Type B pancreatic cell (in vitro differentiated cells): ENCODE data around the gene SGPL1. TPM values are rescaled to one million over a fixed set of nuclear protein-coding genes. Genes with fewer than 3 reads are reported as not detected.
"Not testable (repeated sequence)": the region's sequence is repeated elsewhere in the genome, so short reads cannot be mapped to it uniquely, and the experiment has no call there.

Source experiments
- DNase-seq: peaks from one replicate; pipeline ENCODE4 v3.0.0; 2021; ENCODE audit warnings: mixed read lengths; ENCODE audit not compliant: unreplicated experiment; ENCODE audit errors: extremely low spot score
- H3K27ac Mint-ChIP-seq: 2 replicates; pipeline ENCODE4 v1.8.0; 2021; ENCODE audit warnings: mild to moderate bottlenecking, mixed read lengths
- H3K27me3 Mint-ChIP-seq: 2 replicates; pipeline ENCODE4 v1.8.0; 2021; ENCODE audit warnings: mixed read lengths
- H3K36me3 Mint-ChIP-seq: 2 replicates; pipeline ENCODE4 v1.8.0; 2021; ENCODE audit warnings: mixed read lengths
- H3K4me1 Mint-ChIP-seq: one replicate; pipeline ENCODE4 v1.8.0; 2021; ENCODE audit warnings: mixed read lengths; ENCODE audit not compliant: unreplicated experiment
- H3K4me3 Mint-ChIP-seq: 2 replicates; pipeline ENCODE4 v1.8.0; 2021; ENCODE audit warnings: mild to moderate bottlenecking, mixed read lengths
- H3K9me3 Mint-ChIP-seq: 2 replicates; pipeline ENCODE4 v1.8.0; 2021; ENCODE audit warnings: mixed read lengths
- total RNA-seq: library from RNA; stranded (reverse); gene quantifications from 2 replicates; pipeline ENCODE4 v1.2.1, GENCODE V29; 2021; ENCODE audit warnings: low replicate concordance
- TF ChIP-seq, protein P1 (sequence below): fragments of 200-600 bp; sonication (generic); conservative IDR thresholded peaks from 2 replicates; pipeline ENCODE4 v1.5.0; 2021; ENCODE audit warnings: antibody characterized with exemption, mild to moderate bottlenecking

Gene SGPL1
- total RNA-seq, 1 donor from 2014 or later, result 70.5 TPM

DNA sequence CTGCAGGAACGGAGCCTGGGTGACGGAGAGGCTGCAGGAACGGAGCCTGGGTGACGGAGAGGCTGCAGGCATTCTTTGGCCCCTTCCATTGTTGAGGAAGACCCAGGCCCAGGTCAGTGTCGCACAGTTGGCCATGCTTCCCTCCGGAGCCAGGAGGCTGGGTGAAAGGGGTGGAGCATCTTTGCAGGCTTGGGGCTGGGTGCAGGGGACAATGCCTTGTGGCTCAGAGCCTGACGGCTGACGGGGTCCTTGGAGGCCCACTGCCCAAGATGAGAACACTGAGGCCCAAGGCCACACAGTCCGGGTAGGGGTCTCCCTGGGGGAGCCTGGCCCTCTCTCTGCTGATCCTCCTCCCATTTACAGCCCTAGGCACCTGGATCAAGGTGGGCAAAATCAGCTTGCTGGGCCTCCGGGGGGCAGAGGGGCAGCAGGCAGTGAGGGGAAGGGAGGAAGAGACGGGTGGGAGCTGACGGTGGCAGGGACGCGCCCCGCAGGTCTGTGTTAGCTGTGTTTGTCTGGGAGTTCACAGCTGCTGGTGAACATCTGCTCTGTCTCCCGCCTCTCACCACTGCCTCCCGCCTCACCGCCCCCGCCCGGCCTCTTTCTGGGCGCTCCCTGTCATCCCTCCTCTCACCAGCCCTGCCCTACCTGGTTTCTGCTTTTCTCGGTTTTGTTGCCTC is 103.2 kb downstream of the SGPL1 start:
- Mint-ChIP-seq H3K27ac (no peak overlapping the region), H3K9me3 (no peaks in the 10 kb centered on the region), H3K27me3 (peaks cover 22% of the 10 kb centered on the region), H3K36me3 (no peaks in the 10 kb centered on the region), H3K4me3 (no peak overlapping the region), H3K4me1 (peaks cover 3% of the 10 kb centered on the region)
- DNase-seq, result no peak
- TF ChIP-seq, protein P1, sequence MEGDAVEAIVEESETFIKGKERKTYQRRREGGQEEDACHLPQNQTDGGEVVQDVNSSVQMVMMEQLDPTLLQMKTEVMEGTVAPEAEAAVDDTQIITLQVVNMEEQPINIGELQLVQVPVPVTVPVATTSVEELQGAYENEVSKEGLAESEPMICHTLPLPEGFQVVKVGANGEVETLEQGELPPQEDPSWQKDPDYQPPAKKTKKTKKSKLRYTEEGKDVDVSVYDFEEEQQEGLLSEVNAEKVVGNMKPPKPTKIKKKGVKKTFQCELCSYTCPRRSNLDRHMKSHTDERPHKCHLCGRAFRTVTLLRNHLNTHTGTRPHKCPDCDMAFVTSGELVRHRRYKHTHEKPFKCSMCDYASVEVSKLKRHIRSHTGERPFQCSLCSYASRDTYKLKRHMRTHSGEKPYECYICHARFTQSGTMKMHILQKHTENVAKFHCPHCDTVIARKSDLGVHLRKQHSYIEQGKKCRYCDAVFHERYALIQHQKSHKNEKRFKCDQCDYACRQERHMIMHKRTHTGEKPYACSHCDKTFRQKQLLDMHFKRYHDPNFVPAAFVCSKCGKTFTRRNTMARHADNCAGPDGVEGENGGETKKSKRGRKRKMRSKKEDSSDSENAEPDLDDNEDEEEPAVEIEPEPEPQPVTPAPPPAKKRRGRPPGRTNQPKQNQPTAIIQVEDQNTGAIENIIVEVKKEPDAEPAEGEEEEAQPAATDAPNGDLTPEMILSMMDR, result no peak

- DNase-seq, H3K36me3 Mint-ChIP-seq, H3K27ac Mint-ChIP-seq, H3K4me3 Mint-ChIP-seq, H3K4me1 Mint-ChIP-seq, H3K9me3 Mint-ChIP-seq: not testable (repeated sequence)
- peaks cover 20% of the 10 kb centered on the region for H3K27me3 Mint-ChIP-seq
Measured at GRCh38 chr10:70919906-70920305, 104.2 kb downstream of the SGPL1 start.

DNA sequence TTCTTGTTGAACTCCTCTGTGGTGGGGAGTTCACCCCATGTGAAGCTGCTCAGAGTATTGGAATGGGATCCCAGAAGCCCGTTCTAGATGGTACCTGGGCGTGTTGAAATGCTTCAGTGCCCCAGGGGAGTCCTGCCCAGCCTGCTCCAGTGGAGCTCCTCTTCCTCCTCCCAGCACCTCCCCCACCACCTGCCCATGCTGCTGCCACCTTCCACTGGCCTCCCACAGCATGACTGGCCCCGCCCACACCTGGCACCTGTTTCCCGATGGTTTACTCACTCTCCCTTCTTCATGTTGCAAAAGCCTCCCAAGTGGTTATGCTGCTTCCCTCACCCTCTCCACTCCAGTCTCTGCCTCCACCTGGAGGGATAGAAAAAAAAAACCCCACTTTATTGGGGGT is 104.8 kb downstream of the SGPL1 start:
- Mint-ChIP-seq H3K36me3 (no peaks in the 10 kb centered on the region), H3K4me1 (peaks cover 9% of the 10 kb centered on the region), H3K4me3 (no peak overlapping the region), H3K27ac (no peak overlapping the region), H3K9me3 (no peaks in the 10 kb centered on the region), H3K27me3 (peaks cover 26% of the 10 kb centered on the region)
- TF ChIP-seq, protein P1, result no peak
- DNase-seq, result no peak

DNA sequence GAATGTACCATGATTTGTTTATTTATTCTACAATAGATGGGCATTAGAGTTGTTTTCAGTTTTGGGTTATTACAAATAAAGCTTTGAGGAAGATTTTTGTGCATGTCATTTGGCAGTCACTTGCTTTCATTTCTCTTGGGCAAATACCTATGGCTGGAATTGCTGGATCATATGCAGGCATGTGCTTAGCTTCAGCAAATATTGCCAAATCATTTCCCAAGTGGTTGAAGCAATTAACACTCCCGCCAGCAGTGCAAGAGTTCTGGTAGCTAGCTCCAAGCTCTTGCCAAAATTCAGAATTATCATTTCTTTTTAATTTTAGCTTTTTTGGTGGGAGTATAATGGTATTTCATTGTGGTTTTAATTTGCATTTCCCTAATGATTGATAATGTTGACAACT is 105.5 kb downstream of the SGPL1 start:
- Mint-ChIP-seq H3K4me1 (peaks cover 9% of the 10 kb centered on the region), H3K4me3 (no peak overlapping the region), H3K27me3 (peaks cover 22% of the 10 kb centered on the region), H3K27ac (no peak overlapping the region), H3K9me3 (no peaks in the 10 kb centered on the region), H3K36me3 (no peaks in the 10 kb centered on the region)
- TF ChIP-seq, protein P1, result no peak
- DNase-seq, result no peak

DNA sequence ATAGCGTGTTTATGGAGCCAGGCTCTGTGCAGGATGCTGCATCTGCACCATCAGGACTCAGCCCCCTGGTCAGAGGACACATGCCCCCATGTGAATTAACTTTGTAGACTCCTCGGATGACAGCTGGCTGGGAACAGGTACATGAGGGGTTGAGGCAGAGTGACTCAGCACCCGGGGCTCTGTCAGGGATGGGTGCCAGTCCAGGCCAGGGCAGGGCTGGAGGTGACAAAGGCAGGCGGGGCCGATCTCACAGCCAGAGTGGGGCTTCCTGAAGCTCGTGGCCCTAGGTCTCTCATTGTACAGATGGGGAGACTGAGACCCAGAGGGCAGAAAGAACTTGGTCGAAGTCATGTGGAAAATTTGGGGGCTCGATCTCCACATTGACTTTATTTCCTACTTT is 107.9 kb downstream of the SGPL1 start:
- H3K27ac Mint-ChIP-seq, result no peak overlapping the region

More for the DNA sequence above, 107.9 kb downstream of the SGPL1 start:
- H3K36me3 Mint-ChIP-seq, result no peaks in the 10 kb centered on the region
- no peak for DNase-seq
- H3K27me3 Mint-ChIP-seq, result peaks cover 27% of the 10 kb centered on the region
- peaks cover 23% of the 10 kb centered on the region for H3K4me1 Mint-ChIP-seq
- no peak overlapping the region for H3K4me3 Mint-ChIP-seq
- TF ChIP-seq, protein P1, result no peak
- no peaks in the 10 kb centered on the region for H3K9me3 Mint-ChIP-seq
